Chondrocyte (in vitro differentiated cells): ENCODE results near the gene IQSEC3. TPM values are rescaled to one million over a fixed set of nuclear protein-coding genes. Genes with fewer than 3 reads are reported as not detected.

Experiments used
- DNase-seq: peaks from one replicate; pipeline ENCODE4 v3.0.0; 2021; ENCODE audit warnings: mixed read lengths, low spot score
- H3K27ac Mint-ChIP-seq: one replicate; pipeline ENCODE4 v1.8.0; 2021; ENCODE audit warnings: mild to moderate bottlenecking, moderate library complexity, mixed read lengths; ENCODE audit not compliant: unreplicated experiment
- H3K27me3 Mint-ChIP-seq: 2 replicates; pipeline ENCODE4 v1.8.0; 2021; ENCODE audit warnings: low read depth, mixed read lengths
- H3K36me3 Mint-ChIP-seq: 2 replicates; pipeline ENCODE4 v1.8.0; 2021; ENCODE audit warnings: low read depth, mixed read lengths
- H3K4me1 Mint-ChIP-seq: 2 replicates; pipeline ENCODE4 v1.8.0; 2021; ENCODE audit warnings: low read depth, mild to moderate bottlenecking, mixed read lengths
- H3K4me3 Mint-ChIP-seq: one replicate; pipeline ENCODE4 v1.8.0; 2021; ENCODE audit warnings: mild to moderate bottlenecking, moderate library complexity, mixed read lengths; ENCODE audit not compliant: unreplicated experiment
- H3K9me3 Mint-ChIP-seq: 2 replicates; pipeline ENCODE4 v1.8.0; 2021; ENCODE audit warnings: low read depth, mixed read lengths
- total RNA-seq: library from RNA; stranded (reverse); gene quantifications from 3 replicates; pipeline ENCODE4 v1.2.1, GENCODE V29; 2021
- TF ChIP-seq, protein P1 (sequence below): fragments of 200-600 bp; sonication (generic); IDR thresholded peaks from 2 replicates; pipeline ENCODE4 v1.5.0; 2021; ENCODE audit warnings: antibody characterized with exemption, mild to moderate bottlenecking, moderate library complexity

The IQSEC3 gene
- total RNA-seq, 1 donor from 2014 or later: not detected

DNA sequence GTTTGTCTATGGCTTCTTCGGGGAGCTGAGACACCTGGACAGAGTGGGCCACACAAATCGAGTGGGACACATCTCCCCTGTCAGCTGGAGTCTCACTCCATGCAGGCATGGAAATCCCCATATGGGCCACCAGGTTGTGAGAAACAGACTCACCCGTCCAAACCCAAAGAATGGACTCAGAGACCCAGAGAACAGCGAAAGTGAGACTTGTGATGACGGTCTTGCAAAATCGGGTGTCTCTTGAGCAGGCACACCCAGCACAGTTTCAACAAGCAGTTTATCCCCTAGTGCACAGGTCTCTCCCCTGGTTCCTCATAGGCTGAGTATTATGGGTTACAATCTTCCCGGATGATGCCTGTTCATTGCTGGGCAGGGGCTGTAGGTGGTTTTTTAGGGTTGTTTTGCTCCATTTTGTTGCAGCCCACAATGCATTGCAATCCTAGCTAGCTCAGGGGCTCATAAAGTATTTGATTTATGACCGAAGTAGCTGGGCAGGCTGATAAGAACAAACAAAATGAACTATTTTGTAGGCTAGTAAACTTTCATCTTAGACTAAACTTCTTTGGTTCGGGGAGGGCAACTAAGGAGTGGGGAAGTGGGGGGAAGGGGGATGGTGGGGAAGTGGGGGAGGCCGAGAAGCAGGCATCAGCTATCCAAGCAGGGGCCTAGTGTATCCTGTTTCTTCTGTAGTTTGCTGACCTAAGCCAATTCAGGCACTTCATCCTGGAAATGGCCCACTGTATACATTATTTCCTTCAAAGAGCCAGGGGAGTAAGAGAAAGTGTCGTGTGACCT is 45.3 kb downstream of the IQSEC3 start:
- TF ChIP-seq, protein P1, sequence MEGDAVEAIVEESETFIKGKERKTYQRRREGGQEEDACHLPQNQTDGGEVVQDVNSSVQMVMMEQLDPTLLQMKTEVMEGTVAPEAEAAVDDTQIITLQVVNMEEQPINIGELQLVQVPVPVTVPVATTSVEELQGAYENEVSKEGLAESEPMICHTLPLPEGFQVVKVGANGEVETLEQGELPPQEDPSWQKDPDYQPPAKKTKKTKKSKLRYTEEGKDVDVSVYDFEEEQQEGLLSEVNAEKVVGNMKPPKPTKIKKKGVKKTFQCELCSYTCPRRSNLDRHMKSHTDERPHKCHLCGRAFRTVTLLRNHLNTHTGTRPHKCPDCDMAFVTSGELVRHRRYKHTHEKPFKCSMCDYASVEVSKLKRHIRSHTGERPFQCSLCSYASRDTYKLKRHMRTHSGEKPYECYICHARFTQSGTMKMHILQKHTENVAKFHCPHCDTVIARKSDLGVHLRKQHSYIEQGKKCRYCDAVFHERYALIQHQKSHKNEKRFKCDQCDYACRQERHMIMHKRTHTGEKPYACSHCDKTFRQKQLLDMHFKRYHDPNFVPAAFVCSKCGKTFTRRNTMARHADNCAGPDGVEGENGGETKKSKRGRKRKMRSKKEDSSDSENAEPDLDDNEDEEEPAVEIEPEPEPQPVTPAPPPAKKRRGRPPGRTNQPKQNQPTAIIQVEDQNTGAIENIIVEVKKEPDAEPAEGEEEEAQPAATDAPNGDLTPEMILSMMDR: no peak
- Mint-ChIP-seq H3K9me3 (no peaks in the 10 kb centered on the region), H3K4me3 (no peak overlapping the region), H3K27me3 (peaks cover 43% of the 10 kb centered on the region), H3K4me1 (no peaks in the 10 kb centered on the region), H3K36me3 (no peaks in the 10 kb centered on the region), H3K27ac (no peak overlapping the region)
- no peak for DNase-seq

DNA sequence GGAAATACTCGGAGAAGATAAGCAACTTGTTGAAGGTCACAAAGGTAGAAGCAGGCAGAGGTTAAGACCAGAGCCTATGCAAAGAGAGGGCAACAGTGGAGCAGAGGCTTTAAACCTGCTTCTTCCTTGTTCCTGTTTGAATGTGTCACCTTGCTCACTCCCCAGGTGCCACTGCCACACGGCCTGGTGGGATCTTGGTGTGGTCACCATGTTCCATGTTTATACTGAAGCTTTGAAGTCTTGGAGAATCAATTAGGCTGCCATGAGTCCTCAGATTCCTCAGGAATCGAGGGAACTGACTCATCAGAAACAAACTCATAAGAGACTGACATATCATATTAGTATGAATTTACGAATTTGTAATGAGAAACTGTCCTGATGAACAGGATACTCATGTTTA is 46.8 kb downstream of the IQSEC3 start:
- Mint-ChIP-seq H3K4me1 (no peaks in the 10 kb centered on the region), H3K27me3 (peaks cover 47% of the 10 kb centered on the region)
- no peak for DNase-seq

DNA sequence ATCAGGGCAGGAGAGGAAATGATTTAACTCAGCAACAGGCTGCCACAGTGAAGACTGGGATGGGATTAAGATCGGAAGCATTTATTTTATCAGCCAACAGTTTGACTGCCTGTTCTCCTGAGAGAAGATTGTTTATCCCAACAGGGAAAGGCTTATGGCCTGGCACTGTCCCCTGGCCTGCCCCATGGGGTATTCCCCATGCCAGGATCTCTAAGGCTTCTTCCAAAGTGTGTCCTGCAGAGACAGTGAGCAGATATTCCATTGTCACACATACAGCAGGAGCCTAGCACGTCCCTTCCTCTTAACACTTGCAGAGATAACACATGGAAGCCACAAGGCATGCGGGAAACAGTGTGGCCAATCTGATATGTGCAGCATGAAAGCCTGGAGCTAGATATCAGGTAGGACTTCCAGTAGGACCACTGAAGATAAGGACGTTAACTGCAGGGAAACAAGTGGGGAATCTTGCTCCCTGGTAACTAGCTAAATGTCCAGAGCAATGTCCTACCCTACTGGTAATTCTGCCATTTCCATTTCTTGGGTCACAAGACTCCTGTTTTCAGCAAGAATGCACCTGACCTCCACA is 48.2 kb downstream of the IQSEC3 start:
- H3K36me3 Mint-ChIP-seq: no peaks in the 10 kb centered on the region
- peaks cover 51% of the 10 kb centered on the region for H3K27me3 Mint-ChIP-seq
- no peaks in the 10 kb centered on the region for H3K4me1 Mint-ChIP-seq
- H3K27ac Mint-ChIP-seq: no peak overlapping the region
- TF ChIP-seq, protein P1: no peak
- no peaks in the 10 kb centered on the region for H3K9me3 Mint-ChIP-seq
- H3K4me3 Mint-ChIP-seq: no peak overlapping the region
- no peak for DNase-seq

More for the DNA sequence above, 46.8 kb downstream of the IQSEC3 start:
- Mint-ChIP-seq H3K4me3 (no peak overlapping the region), H3K9me3 (no peaks in the 10 kb centered on the region), H3K27ac (no peak overlapping the region), H3K36me3 (no peaks in the 10 kb centered on the region)
- TF ChIP-seq, protein P1: no peak

DNA sequence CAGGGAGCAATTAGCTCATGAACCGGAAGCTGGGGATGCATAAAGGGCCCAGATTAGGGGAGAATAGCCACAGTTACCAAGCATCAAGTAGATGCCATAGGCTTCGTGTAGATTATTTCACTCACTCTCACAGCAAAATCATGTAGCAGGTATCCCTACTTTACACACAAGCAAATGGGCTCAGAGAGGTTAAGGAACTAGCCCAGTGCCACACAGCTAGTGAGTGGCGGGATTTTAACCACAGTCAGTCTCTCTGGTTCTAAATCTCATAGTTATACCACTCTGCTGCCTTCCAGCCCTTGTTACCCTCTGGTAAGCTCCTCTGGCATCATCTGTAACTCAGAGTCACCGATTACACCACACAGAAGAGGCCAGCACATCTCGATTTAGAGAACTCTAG is 49.0 kb downstream of the IQSEC3 start:
- Mint-ChIP-seq H3K9me3 (no peaks in the 10 kb centered on the region), H3K27me3 (peaks cover 52% of the 10 kb centered on the region), H3K4me3 (no peak overlapping the region), H3K36me3 (peaks cover 1% of the 10 kb centered on the region), H3K4me1 (no peaks in the 10 kb centered on the region), H3K27ac (no peak overlapping the region)
- TF ChIP-seq, protein P1: no peak
- DNase-seq: no peak

DNA sequence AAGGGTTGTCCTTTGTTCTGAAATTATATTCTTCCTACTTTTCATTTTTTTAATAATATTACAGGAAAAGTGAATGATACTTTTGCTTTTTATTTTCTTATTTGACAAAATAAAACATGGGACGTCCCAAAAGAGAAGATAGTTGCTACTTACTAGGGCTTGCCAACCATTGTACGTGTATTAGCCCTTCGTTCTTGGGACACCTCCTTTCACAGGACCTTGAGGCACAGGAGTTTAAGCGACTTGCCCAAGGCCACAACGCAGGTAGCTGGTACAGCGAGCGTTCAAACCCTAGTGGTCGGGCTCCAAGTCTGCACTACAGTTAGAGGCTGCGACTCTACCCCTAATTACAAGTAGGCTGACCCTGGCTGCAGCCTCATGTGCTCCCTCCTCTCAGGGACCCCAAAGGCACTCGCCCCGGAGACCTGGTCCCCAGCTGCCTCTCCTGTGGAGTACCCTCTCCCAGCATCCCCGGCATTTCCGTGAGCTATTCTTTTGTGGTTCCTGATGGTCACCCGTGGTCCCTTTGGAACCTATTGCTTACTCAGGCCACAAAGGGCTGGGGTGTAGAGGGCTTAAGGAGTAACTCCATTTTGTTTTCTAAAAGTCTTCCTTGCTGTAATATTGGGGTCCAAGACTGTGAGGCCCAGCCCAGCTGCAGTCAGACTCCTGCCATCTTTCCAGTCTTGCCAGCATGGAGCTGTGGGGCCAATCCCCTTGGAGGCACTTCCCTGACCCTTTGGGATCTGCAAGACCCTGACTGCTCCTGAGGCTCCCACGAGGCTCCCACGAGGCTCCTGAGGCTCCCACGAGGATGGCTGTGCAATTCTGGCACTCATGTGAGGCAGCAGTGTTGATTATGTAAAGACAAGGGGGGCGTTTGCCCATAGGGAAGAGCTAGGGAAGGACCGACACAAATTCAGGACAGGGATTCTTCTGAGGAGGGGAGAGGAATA is 49.7 kb downstream of the IQSEC3 start:
- Mint-ChIP-seq H3K27ac (no peak overlapping the region), H3K9me3 (no peaks in the 10 kb centered on the region), H3K4me1 (no peaks in the 10 kb centered on the region), H3K36me3 (peaks cover 1% of the 10 kb centered on the region), H3K4me3 (no peak overlapping the region), H3K27me3 (peaks cover 51% of the 10 kb centered on the region)
- peak; percentile 60 for DNase-seq
- TF ChIP-seq, protein P1: no peak
